ENCODE measurements around the gene ACTR10. TPM values are rescaled to one million over a fixed set of nuclear protein-coding genes. Genes with fewer than 3 reads are reported as not detected.

Gene ACTR10
- 61.7 and 67.3 TPM in 2 replicates for total RNA-seq (ENCODE audit: low replicate concordance)
- long read RNA-seq, transcript ACTR10-201 (13 exons, 2,419 nt) = major isoform, 395 of 421 reads
- long read RNA-seq, partial matches to known transcripts = 6 of 421 reads
- long read RNA-seq, other reads (novel, unspliced or antisense) = 15 of 421 reads

DNA sequence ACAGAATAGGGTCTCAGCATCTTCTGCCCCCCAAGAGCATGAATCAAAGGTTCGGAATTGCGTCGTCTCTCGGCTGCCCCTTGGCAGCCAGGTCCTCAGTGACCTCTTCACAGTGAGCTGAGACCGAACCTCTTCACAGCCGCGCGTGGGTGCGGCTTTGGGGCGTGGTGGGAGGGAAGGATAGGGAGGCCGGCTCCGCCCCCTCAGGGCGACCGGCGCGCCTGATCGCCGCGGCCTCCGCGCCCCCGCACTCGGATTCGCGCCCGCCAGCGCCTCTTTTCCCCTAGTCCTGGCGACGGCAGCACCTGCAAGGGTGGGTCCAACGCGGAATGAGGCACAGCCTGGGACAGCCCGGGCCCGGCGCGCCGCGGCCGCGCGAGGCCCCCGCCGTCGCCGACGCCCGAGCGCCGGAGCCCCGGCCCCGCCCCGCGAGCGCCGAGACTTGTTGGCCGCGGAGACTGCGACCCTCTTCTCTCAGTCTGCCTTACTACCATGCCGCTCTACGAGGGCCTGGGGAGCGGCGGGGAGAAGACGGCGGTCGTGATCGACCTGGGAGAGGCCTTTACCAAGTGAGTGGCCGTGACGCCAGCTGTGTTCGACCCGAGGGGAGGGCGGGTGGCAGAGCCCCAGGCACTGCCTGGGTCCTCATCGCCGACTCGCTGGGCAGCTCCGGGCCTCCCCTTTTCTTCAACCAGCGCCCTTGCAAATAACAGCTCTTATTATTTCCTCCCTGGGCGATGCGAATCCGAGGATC lies at the start of gene ACTR10:
Gene ACTR10, plus strand, starts transcription at position 424 of the 754 bp plus-strand sequence. Its CDS starts 69 bp downstream, at position 493.
- peaks cover 5% of the 10 kb centered on the region for H3K27me3 Mint-ChIP-seq
- H3K36me3 Mint-ChIP-seq = peaks cover 8% of the 10 kb centered on the region
- H3K27ac Mint-ChIP-seq = peak within 1 kb of the TSS; percentile 97
- TF ChIP-seq, protein P1, sequence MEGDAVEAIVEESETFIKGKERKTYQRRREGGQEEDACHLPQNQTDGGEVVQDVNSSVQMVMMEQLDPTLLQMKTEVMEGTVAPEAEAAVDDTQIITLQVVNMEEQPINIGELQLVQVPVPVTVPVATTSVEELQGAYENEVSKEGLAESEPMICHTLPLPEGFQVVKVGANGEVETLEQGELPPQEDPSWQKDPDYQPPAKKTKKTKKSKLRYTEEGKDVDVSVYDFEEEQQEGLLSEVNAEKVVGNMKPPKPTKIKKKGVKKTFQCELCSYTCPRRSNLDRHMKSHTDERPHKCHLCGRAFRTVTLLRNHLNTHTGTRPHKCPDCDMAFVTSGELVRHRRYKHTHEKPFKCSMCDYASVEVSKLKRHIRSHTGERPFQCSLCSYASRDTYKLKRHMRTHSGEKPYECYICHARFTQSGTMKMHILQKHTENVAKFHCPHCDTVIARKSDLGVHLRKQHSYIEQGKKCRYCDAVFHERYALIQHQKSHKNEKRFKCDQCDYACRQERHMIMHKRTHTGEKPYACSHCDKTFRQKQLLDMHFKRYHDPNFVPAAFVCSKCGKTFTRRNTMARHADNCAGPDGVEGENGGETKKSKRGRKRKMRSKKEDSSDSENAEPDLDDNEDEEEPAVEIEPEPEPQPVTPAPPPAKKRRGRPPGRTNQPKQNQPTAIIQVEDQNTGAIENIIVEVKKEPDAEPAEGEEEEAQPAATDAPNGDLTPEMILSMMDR (conservative IDR thresholded peaks at IDR 0.05) = no peak
- H3K4me3 Mint-ChIP-seq = peak within 1 kb of the TSS; percentile 98
- peaks cover 17% of the 10 kb centered on the region for H3K4me1 Mint-ChIP-seq (ENCODE audit: unreplicated experiment)
- no peaks in the 10 kb centered on the region for H3K9me3 Mint-ChIP-seq
- peak; percentile 91 for DNase-seq (ENCODE audit: extremely low spot score, unreplicated experiment)

DNA sequence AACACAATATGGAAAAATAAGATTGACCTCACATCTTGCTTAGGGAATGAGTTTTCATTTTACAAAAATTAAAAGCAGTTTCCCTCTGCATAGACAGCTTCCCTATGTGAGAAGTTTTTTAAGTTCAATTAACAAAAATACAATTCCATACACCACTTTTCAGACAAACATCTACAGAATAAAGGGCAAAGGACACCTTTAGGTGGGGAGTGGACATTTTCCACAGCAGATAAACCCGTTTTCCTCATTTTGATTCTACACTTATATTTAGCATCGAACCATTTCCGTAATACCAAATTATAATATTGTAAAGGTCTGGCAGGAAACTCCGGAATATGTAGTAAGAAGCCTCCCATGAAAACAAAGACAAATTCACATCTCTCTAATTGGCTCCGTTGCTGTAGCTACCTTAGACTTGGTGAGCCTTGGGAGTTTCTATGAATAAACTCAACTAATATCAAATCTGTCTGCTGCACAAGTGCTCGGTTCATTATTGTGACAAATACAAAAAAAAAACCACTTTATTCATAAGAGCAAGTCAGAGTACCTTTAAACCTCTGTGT lies 49.6 kb upstream of the ACTR10 start:
- H3K4me1 Mint-ChIP-seq (ENCODE audit: unreplicated experiment) = peaks cover 15% of the 10 kb centered on the region
- H3K36me3 Mint-ChIP-seq = no peaks in the 10 kb centered on the region
- H3K9me3 Mint-ChIP-seq = no peaks in the 10 kb centered on the region
- TF ChIP-seq, protein P1 (conservative IDR thresholded peaks at IDR 0.05) = no peak
- DNase-seq (ENCODE audit: extremely low spot score, unreplicated experiment) = no peak
- H3K27ac Mint-ChIP-seq = no peak overlapping the region
- peaks cover 53% of the 10 kb centered on the region for H3K27me3 Mint-ChIP-seq
- H3K4me3 Mint-ChIP-seq = peak overlapping the region; percentile 94

DNA sequence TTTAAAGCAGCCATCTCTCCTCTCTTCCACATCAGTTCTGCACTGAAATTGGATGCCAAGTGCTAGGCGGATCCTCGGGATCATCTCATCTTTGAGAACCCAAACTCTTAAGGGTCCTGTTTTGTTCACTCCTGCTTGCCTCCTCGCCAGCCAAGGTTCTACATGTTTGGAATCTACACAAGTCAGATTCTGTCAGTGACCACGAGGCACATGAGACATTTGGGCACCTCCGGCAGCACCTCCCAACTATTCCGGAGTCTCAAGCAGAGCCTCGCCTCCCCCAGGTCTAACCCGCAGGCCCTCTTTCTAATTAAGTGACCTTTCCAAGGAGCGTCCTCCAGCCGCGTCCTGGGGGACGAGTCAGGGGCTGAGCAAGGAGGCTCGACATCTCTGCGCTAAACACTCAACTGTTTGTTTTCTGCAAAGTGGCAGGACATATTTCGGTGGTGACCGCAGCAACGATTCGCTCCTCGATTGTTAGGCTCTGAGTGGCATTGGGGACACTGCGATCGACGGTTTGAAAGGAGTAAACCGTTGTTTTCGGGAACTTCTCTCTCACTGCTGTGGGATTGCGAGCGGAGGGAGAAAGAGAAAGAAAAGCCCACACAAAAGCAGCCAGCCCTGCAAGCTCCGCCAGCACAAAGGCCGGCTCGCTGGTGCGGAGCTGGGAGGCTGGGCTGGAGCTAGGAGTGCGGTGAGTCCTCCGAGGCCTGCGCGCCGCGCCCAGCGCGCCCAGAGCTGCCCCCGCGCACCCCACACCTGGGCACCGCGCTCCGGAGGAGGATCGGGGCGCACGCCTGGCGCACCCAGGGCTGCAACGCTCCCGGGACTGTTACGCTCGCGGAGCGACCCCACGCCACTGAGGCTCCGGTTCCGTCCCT lies 48.6 kb upstream of the ACTR10 start:
- no peaks in the 10 kb centered on the region for H3K36me3 Mint-ChIP-seq
- no peaks in the 10 kb centered on the region for H3K9me3 Mint-ChIP-seq

DNA sequence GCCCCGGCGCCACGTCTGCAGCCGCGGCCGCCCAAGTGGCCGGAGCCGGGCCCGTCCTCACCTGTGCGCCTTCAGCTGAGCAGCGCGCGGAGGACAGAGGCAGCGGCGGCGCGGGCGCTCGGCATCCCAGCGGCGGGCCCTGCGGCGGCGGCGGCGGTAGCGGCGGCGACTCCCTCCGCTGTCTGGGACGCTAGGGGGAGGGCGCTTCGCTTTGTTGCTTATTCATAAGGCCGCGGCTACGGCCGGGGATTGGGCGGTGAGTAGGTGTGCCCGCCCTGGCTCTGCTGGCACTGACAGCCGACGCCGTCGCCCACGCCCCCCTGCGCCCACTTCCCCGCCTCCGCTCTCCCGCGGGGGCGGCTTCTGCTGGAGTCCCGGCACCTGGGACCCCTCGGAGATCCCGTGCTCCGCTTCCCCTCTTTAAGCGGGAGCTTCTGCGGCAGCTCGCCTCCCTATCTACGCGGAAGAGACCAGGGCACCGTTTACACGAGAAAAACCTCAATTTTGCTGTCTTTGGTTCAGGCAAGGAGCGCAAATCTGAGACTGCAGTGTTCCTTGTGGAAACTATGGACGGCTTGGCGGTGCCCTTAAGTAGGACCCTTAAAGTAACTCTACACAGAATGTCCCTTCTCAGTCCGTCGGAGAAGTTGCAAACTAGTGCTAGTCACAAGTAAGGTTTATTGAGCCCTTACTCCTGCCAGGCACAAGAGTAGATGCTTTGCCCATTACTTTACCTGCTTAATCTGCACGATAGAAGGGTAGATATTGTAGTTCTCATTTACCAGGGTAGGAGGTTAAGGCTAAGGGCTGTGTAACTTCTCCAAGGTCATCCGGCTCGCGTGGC lies 47.7 kb upstream of the ACTR10 start, which contains the start of gene ARMH4:
Gene ARMH4, minus strand, starts transcription at position 200 of the 844 bp plus-strand sequence. CDS start 12,855 bp downstream, outside the sequence.
- DNase-seq (ENCODE audit: extremely low spot score, unreplicated experiment) = peak; percentile 85
- peaks cover 50% of the 10 kb centered on the region for H3K27me3 Mint-ChIP-seq
- H3K4me1 Mint-ChIP-seq (ENCODE audit: unreplicated experiment) = peaks cover 15% of the 10 kb centered on the region
- peak within 1 kb of the TSS; percentile 59 for H3K27ac Mint-ChIP-seq
- H3K36me3 Mint-ChIP-seq = no peaks in the 10 kb centered on the region
- no peaks in the 10 kb centered on the region for H3K9me3 Mint-ChIP-seq
- TF ChIP-seq, protein P1 (conservative IDR thresholded peaks at IDR 0.05) = peak; percentile 45
- peak within 1 kb of the TSS; percentile 94 for H3K4me3 Mint-ChIP-seq

More for the DNA sequence above, 48.6 kb upstream of the ACTR10 start:
- H3K27me3 Mint-ChIP-seq = peaks cover 52% of the 10 kb centered on the region
- peaks cover 15% of the 10 kb centered on the region for H3K4me1 Mint-ChIP-seq (ENCODE audit: unreplicated experiment)
- TF ChIP-seq, protein P1 (conservative IDR thresholded peaks at IDR 0.05) = no peak
- peak overlapping the region; percentile 94 for H3K4me3 Mint-ChIP-seq
- DNase-seq (ENCODE audit: extremely low spot score, unreplicated experiment) = no peak
- peak overlapping the region; percentile 59 for H3K27ac Mint-ChIP-seq

All from type B pancreatic cell (in vitro differentiated cells).